HG03558 (cell line): ENCODE data around the gene ST3GAL3.

Experiments used
- ATAC-seq: cut with Tn5 transposase; IDR thresholded peaks from one replicate; pipeline ENCODE4 v1.9.1; 2021; ENCODE audit warnings: moderate number of reproducible peaks; ENCODE audit not compliant: unreplicated experiment; ENCODE audit errors: extremely low read depth

The ST3GAL3 gene

DNA sequence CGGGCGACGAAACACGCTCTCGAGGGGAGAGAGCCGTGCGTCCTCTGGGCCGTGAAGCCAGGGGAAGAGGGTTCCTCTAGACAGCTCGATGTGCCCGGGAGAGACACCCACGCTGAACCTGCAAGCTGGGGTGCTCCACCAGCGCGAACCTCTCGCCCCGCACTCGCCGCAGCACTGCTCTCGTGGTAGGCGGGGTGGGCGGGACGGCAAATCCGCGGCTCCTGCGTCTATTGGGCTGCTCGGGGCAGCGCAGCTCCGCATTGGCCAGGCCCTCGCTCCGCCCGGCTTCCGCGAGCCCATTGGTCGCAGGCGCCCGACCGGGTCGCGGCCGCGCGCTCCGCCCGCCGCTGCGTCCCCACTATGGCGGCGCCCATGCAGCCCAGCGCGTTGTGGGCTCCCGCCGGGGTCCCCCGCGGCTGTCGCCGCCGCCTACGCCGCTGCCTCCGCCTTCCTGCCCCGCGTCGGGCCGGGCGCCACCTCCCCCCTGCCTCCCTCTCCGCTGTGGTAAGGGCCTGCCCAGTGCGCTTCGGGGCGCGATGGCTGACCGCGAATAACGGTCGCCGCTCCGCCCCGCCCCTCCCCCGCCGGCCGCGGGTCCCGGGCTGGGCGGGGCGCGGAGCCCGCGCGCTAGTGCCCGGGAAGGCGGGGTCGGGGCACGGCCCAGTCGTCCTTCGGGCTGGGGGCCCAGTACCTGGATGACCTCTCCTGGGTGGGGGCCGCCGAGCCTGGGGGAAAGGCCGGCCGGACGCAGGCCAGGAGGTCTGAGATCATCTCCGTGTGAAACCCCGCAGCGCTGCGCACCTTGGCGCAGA, at the start of gene ST3GAL3:
Gene ST3GAL3 (plus strand): TSS at position 347 of the 812 bp plus-strand sequence. CDS start 28,727 bp downstream, outside the sequence.
- peak; percentile 81 for ATAC-seq

- no peak for ATAC-seq
Observed at GRCh38 chr1:43659212-43660166, 47.8 kb upstream of the ST3GAL3 start.

DNA sequence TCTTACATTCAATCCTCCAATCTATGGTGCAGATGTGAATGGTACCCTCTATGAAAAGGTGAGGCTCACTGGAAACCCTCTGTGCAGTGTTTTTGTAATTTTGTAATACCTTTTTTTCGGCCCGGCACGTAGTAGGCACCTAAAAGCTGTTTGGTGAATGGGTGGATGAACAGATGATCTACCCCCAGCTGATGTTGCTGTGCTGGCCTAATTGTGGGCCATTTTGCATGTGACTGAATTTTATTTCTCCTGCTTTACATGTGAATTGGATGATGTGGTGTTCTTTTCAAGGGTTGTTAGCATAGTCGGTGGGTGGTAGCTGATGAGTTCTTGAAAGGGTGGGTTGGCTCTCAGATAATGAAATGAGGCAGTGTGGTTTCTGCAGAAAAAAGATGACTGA, 47.0 kb upstream of the ST3GAL3 start:
- ATAC-seq: no peak

DNA sequence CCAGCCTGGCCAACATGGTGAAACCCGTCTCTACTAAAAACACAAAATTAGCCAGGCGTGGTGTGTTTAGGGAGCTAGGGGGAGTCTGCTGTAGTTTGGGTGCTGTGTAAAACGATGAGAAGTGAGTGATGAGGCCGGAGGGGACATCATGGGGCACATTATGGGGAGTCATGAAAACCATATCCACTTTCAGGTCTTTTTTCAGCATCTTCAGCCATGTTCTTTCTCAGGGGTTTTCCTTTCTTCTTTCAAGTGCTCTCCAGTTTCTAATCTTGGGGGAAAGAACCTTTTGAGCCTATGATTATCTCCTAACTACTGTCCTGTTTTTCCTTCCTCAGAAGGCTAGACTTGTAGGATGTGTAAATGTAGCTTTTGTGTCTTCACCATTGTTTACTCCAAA, 43.0 kb upstream of the ST3GAL3 start:
- no peak for ATAC-seq

DNA sequence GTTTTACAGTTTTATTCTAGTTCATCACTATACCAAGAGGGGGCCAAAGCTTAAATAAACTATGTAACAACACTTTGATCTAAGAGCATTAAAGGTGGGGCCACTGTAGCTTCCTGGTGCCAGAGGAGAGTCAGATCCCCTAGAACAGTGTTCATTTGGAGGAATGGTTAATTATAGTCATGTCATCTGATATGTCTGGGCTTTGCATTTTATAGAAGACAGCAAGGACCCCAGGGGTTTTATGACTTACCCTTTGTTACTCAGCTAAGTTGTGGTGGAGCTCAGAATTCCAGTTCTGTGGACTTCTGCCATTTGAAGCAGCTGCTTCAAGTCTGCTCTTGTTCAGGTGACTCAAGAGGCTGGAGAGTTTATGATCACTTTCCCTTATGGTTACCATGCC, 40.7 kb upstream of the ST3GAL3 start:
- ATAC-seq: no peak

GRCh38 chr1:43668956-43669355, 38.4 kb upstream of the ST3GAL3 start:
- no peak for ATAC-seq

DNA sequence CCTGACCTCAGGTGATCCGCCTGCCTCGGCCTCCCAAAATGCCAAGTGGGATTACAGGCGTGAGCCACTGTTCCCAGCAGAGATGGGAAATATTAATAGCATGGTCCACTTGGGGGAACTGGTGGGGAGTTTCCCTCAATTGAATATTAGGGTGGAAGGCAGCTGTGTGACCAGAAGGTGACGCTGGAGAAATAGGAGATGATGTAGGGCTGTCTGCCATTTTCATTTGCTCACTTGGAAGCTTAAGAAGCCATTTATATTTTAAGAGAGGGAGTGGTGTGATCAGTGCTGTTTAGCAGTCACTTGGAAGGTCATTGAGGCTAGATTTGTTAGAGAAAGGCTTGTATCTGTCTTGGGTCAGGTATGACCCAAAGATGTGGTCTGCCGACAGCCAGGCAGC, 37.5 kb upstream of the ST3GAL3 start:
- no peak for ATAC-seq

GRCh38 chr1:43671193-43671592, 36.1 kb upstream of the ST3GAL3 start:
- no peak for ATAC-seq

DNA sequence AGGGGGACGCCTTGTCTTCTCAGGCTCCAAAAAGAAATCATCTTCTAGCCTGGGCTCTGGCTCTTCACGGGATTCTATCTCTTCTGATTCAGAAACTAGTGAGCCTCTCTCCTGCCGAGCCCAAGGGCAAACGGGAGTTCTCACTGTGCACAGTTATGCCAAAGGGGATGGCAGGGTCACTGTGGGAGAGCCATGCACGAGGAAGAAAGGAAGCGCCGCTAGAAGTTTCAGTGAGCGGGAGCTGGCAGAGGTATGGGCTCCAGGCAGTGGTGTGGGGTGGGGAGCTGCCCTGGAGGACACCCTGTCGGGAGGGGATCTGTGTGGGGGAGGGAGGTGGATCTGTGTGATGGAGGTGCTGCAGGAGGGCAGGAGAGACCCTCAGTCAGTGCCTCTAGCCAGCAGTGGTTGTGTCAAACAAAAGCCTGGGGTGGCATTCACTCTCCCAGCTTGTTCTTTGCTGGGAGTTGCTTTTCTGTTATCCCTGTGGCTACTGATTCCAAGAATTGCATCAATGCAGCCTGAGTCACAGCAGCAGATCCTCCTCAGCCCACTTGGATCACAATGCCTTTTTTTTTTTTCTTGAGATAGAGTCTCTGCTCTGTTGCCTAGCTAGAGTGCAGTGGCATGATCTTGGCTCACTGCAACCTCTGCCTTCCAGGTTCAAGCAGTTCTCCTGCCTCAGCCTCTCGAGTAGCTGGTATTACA, 35.6 kb upstream of the ST3GAL3 start:
- no peak for ATAC-seq

DNA sequence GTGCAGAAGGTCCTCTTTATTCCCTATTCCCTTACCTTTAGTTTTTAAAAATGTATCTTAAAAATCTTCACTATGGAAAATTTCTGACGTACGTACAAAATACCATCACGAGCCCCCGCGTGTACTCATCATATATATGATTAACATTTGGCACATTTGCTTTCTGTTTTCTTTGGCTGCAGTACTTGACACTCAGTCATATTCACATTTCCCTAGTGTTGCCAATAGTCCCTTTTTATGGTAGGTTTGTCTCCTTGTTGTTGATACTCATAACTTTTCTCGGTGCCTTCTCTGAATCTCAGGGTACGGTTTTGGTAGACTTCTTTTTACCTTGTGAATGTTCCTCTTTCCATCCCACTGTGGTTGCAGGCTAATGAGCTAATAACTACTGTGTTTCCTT, 34.1 kb upstream of the ST3GAL3 start:
- no peak for ATAC-seq

DNA sequence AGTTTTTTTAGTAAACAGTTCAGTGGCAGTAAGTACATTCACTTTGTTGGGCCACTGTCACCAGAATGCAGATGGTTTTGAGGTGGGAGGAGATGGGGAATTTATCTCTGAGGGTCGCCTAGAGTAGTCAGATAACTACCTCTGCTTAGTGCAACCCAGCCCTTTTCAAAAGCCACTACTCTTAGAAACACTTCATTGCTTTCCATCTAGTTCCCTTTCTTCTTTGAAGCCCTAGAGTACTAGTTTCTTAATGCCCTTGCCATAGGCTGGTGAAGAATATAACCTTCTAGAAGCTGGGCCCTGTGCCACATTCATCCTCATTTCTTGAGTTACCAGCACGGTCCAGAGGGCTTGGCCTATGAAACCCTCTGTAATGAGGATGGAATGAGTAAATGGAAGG, 28.4 kb upstream of the ST3GAL3 start:
- ATAC-seq: no peak

DNA sequence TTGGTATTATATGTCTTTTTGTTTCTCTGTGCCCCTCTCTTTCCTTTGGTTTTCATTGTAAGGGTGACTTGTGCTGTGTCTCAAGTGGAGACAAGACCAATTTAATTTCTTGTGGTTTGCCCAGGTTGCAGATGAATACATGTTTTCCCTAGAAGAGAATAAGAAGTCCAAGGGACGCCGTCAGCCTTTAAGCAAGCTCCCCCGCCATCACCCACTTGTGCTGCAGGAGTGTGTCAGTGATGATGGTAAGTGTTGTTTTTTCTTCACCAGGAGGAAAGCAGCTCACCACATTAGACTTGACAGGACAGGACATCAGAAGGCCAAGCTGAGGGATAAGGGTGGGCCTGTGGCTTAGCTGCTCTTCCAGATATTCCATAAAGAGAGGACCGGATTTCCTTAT, 23.8 kb upstream of the ST3GAL3 start:
- ATAC-seq: no peak

GRCh38 chr1:43686801-43687200, 20.5 kb upstream of the ST3GAL3 start:
- ATAC-seq: no peak

DNA sequence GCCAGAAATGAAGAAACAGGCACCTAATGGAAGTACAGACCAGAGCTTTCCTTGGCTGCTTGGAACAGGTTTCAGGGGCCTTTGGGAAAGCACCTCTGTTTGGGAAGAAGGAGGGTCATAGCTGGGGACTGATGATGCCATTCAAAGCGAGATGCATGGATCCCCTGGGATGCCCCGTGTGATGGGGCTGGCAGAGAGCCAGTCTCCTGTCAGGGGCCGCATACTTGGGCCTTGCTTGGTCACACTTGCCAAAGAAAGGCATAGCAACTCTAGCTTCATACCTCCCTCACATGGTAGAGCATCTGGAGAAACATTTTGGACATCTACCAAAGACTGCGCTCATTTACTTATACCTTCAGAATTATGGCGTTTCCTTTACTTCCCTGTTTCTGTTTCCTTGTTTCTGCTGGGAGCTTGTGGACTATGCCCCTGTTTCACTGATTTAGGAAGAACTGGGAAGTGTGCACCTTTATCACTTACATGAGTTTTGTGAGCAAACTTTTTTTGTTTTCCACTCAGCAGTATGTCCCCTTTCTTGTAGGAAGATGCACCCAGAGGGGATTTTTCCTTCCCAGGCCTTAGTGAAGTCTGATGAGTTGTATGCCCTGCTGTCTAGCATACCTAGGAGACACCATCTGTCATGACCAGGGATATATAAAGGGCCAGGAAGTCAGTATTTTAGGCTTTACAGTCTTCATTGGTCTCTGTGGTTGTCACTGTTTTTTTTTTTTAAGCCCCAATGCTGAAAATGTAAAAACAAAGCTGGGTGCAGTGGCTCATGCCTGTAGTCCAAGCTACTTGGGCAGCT, 19.8 kb upstream of the ST3GAL3 start:
- ATAC-seq: no peak

DNA sequence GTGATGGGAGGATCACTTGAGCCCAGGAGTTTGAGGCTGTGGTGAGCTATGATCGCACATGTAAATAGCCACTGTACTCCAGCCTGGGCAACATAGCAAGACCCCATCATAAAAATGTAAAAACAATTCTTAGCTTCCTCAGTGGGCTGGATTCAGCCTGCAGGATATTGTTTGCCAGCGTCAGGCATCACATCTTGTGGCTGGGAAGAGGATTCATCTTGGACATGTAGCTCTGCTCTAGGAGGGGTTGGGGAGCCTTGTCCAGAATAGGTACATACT, 19.3 kb upstream of the ST3GAL3 start:
- ATAC-seq: no peak

- ATAC-seq: no peak
Observed at GRCh38 chr1:43688594-43689000, 18.7 kb upstream of the ST3GAL3 start.

GRCh38 chr1:43689289-43689688, 18.0 kb upstream of the ST3GAL3 start:
- no peak for ATAC-seq

- no peak for ATAC-seq
Observed at GRCh38 chr1:43691871-43692815, 15.2 kb upstream of the ST3GAL3 start.

DNA sequence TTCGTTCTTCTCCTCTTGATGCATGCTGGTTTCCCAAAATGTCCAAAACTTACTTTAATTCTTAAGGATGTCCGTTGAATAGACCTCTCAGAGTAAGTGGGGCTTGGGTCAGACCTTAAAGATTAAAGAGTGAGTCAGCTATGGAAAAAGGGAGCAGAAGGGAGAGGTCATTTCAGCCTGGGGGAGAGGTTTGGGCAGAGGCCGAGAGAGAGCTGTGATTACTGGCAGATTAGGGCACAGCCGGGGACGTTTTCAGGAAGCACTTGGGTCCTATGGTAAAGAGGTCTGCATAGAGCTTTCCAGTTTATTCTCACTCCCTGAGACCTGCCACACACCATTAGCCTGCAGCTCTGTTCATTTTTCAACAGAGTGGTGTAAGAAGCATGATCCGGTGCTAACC, 14.0 kb upstream of the ST3GAL3 start:
- ATAC-seq: no peak
